Ishikawa (cell line): ENCODE measurements around the gene NPHP4.

Experiments
- CEBPB ChIP-seq: IDR thresholded peaks from 2 replicates; pipeline ENCODE4 v1.6.1; 2012
- CREB1 ChIP-seq: IDR thresholded peaks from 2 replicates; pipeline ENCODE4 v1.6.1; 2012; ENCODE audit warnings: low read depth
- EGR1 ChIP-seq: IDR thresholded peaks from 2 replicates; pipeline ENCODE4 v1.6.1; 2012
- EP300 ChIP-seq: IDR thresholded peaks from 2 replicates; pipeline ENCODE4 v1.6.1; 2012; ENCODE audit warnings: borderline replicate concordance
- FOXM1 ChIP-seq: IDR thresholded peaks from 2 replicates; pipeline ENCODE4 v1.6.1; 2012; ENCODE audit warnings: low read depth, borderline replicate concordance
- RAD21 ChIP-seq: IDR thresholded peaks from 2 replicates; pipeline ENCODE4 v1.6.1; 2012; ENCODE audit warnings: low read depth
- TAF1 ChIP-seq: IDR thresholded peaks from 2 replicates; pipeline ENCODE4 v1.6.1; 2012; ENCODE audit warnings: low read depth, mild to moderate bottlenecking
- TEAD4 ChIP-seq: IDR thresholded peaks from 2 replicates; pipeline ENCODE4 v1.6.1; 2012
- YY1 ChIP-seq: IDR thresholded peaks from 2 replicates; pipeline ENCODE4 v1.6.1; 2012; ENCODE audit warnings: low read depth
- TF ChIP-seq, protein P1 (sequence below): IDR thresholded peaks from 2 replicates; pipeline ENCODE4 v1.6.1; 2012
- TF ChIP-seq, protein P2 (sequence below): IDR thresholded peaks from 2 replicates; pipeline ENCODE4 v1.6.1; 2012; ENCODE audit warnings: low read depth, mild to moderate bottlenecking
- TF ChIP-seq, protein P3 (sequence below): IDR thresholded peaks from 2 replicates; pipeline ENCODE4 v1.6.1; 2012

DNA sequence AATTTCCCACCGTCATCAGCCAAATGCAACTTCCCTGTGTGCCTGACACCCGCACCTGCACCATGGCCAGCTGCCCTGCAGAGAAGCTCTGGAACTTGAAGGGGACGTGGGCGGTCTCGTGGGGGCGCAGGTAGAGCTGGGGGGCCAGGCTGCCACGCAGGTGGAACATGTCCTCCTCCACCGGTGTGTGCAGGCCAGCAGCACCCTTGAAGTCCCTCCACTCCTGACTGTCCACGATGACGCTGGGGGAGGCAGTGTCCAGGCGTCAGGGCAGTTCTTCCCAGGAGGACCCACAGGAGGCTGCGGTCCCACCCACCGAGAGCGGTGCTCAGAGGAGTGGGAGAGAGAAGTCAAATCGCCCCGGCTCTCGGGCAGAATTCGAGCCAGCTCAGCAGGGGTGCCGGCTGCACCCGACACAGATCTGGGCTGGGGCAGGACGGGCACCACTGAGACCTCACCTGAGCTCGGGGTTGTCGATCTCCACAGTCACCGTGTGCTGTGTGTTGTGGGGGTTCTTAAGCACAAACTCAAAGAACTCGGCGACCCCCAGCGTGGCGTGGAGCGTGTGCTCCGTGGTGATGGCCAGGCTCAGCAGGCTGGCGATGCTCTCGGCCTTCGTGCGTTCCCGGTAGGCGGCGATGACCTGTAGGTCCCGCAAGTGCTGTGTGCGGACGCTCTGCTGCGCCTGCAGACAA, 117.7 kb downstream of the NPHP4 start:
- TF ChIP-seq, protein P1, sequence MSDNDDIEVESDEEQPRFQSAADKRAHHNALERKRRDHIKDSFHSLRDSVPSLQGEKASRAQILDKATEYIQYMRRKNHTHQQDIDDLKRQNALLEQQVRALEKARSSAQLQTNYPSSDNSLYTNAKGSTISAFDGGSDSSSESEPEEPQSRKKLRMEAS: no peak
- TF ChIP-seq TAF1 (no peak), RAD21 (no peak), EGR1 (no peak), FOXM1 (no peak), EP300 (no peak), YY1 (no peak), CREB1 (no peak), CEBPB (no peak), TEAD4 (no peak)
- TF ChIP-seq, protein P2, sequence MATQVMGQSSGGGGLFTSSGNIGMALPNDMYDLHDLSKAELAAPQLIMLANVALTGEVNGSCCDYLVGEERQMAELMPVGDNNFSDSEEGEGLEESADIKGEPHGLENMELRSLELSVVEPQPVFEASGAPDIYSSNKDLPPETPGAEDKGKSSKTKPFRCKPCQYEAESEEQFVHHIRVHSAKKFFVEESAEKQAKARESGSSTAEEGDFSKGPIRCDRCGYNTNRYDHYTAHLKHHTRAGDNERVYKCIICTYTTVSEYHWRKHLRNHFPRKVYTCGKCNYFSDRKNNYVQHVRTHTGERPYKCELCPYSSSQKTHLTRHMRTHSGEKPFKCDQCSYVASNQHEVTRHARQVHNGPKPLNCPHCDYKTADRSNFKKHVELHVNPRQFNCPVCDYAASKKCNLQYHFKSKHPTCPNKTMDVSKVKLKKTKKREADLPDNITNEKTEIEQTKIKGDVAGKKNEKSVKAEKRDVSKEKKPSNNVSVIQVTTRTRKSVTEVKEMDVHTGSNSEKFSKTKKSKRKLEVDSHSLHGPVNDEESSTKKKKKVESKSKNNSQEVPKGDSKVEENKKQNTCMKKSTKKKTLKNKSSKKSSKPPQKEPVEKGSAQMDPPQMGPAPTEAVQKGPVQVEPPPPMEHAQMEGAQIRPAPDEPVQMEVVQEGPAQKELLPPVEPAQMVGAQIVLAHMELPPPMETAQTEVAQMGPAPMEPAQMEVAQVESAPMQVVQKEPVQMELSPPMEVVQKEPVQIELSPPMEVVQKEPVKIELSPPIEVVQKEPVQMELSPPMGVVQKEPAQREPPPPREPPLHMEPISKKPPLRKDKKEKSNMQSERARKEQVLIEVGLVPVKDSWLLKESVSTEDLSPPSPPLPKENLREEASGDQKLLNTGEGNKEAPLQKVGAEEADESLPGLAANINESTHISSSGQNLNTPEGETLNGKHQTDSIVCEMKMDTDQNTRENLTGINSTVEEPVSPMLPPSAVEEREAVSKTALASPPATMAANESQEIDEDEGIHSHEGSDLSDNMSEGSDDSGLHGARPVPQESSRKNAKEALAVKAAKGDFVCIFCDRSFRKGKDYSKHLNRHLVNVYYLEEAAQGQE: no peak
- TF ChIP-seq, protein P3, sequence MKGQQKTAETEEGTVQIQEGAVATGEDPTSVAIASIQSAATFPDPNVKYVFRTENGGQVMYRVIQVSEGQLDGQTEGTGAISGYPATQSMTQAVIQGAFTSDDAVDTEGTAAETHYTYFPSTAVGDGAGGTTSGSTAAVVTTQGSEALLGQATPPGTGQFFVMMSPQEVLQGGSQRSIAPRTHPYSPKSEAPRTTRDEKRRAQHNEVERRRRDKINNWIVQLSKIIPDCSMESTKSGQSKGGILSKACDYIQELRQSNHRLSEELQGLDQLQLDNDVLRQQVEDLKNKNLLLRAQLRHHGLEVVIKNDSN: no peak
